ENCODE measurements around the gene ZNF410.

DNA sequence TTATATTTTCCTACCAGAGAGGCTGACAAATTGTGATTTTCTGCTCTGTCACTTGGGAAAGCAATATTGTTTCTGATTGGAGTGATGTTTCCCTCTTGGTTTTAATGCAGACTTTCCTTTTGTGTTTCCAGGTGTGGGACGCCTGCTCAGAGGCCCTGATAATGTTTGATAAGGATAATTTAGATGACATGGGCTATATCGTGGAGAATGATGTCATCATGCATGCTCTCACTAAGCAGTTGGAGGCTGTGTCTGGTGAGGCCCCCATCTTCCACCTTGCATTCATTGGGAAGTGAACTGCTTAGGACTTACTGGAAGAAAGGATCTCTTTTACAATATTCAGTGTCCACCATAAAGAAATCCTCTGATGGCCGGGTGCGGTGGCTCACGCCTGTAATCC lies 69.0 kb downstream of the ZNF410 start:
- TF ChIP-seq, protein P1, sequence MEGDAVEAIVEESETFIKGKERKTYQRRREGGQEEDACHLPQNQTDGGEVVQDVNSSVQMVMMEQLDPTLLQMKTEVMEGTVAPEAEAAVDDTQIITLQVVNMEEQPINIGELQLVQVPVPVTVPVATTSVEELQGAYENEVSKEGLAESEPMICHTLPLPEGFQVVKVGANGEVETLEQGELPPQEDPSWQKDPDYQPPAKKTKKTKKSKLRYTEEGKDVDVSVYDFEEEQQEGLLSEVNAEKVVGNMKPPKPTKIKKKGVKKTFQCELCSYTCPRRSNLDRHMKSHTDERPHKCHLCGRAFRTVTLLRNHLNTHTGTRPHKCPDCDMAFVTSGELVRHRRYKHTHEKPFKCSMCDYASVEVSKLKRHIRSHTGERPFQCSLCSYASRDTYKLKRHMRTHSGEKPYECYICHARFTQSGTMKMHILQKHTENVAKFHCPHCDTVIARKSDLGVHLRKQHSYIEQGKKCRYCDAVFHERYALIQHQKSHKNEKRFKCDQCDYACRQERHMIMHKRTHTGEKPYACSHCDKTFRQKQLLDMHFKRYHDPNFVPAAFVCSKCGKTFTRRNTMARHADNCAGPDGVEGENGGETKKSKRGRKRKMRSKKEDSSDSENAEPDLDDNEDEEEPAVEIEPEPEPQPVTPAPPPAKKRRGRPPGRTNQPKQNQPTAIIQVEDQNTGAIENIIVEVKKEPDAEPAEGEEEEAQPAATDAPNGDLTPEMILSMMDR (IDR thresholded peaks at IDR 0.05): no peak
- TF ChIP-seq POLR2A (IDR thresholded peaks at IDR 0.05): no peak

All from testis (tissue), 2 donors.